Measurements from ENCODE around the gene DHDH. TPM values are rescaled to one million over a fixed set of nuclear protein-coding genes. Genes with fewer than 3 reads are reported as not detected.

The DHDH gene
- total and polyA plus RNA-seq, 12 donors: 0.17 to 0.51 TPM; not detected in 10

DNA sequence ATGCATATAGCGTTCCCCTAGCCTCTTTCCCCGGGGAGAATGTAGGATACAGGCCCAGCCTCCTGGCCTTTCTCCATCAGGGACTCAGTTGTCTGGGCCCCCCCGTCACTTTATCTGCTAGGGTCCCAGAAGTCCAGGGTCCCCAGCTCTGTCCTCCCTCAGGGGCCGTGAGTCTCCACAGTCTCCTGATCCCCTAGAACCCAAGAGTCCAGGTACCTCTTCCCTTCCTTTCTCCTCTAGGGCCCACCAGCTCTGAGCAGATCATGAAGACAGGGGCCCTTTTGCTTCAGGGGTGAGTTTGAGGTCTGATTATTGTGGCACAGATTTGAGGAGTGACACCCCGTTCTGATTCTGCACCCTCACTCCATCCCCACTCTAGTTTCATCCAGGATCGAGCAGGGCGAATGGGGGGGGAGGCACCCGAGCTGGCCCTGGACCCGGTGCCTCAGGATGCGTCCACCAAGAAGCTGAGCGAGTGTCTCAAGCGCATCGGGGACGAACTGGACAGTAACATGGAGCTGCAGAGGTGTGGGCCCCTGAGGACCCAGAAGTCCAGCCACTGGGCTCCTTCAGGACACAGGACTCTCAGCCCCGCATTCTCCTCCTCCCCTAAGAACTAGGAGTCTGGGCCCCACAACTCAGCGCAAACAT lies 21.9 kb downstream of the DHDH start:
- Histone ChIP-seq H3K27ac (peak overlapping the region in 9 of 10 donors; percentile 74 to 96 (median 89)), H3K27me3 (no peaks in the 10 kb centered on the region), H3K9me3 (no peaks in the 10 kb centered on the region), H3K36me3 (peaks cover 0 to 30% (median 0%) of the 10 kb centered on the region in 9 donors), H3K4me3 (peak overlapping the region; percentile 76 to 98 (median 88)), H3K4me1 (peaks cover 5 to 39% (median 19%) of the 10 kb centered on the region in 9 donors)
- TF ChIP-seq, protein P1, sequence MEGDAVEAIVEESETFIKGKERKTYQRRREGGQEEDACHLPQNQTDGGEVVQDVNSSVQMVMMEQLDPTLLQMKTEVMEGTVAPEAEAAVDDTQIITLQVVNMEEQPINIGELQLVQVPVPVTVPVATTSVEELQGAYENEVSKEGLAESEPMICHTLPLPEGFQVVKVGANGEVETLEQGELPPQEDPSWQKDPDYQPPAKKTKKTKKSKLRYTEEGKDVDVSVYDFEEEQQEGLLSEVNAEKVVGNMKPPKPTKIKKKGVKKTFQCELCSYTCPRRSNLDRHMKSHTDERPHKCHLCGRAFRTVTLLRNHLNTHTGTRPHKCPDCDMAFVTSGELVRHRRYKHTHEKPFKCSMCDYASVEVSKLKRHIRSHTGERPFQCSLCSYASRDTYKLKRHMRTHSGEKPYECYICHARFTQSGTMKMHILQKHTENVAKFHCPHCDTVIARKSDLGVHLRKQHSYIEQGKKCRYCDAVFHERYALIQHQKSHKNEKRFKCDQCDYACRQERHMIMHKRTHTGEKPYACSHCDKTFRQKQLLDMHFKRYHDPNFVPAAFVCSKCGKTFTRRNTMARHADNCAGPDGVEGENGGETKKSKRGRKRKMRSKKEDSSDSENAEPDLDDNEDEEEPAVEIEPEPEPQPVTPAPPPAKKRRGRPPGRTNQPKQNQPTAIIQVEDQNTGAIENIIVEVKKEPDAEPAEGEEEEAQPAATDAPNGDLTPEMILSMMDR (IDR thresholded peaks at IDR 0.05): no peak
- DNase-seq (no peak), ATAC-seq (peak in 2 of 8 donors; percentile 1 to 5)
- WGBS, 2 donors: 57 to 60% methylated on average over 16 of the region's 16 CpGs
- intact Hi-C loops (cut with DNase I): loop anchor here in 2 of 10 donors (10.0 kb wide), 2 partner anchors 311 to 481 kb away; partner anchors contain the start of gene CA11 (in 1 of the 2)

DNA sequence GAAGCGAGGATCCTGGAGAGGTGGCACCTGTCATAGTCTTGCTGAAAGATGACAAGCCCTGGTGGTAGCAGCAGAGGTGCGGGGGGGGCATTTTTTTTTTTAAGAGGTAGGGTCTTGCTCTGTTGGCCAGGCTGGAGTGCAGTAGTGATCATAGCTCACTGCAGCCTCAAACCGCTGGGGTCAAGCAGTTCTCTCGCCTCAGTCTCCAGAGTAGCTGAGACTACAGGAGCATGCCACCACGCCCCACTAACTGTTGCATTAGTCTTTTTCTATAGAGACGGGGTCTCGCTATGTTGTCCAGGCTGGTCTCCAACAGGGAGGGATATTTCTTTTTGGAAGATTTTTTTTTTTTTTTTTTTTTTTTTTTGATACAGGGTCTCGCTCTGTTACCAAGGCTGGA lies 24.5 kb downstream of the DHDH start:
- no peak overlapping the region for H3K27ac ChIP-seq
- H3K9me3 ChIP-seq: no peaks in the 10 kb centered on the region
- no peaks in the 10 kb centered on the region for H3K27me3 ChIP-seq
- H3K4me3 ChIP-seq: no peak overlapping the region
- peaks cover 6 to 43% (median 19%) of the 10 kb centered on the region in 9 donors for H3K4me1 ChIP-seq
- WGBS, 2 donors: 98% methylated on average over 8 of the region's 8 CpGs
- peaks cover 0 to 31% (median 0%) of the 10 kb centered on the region in 9 donors for H3K36me3 ChIP-seq
- DNase-seq: no peak
- TF ChIP-seq, protein P1 (IDR thresholded peaks at IDR 0.05): no peak
- no peak for ATAC-seq
- intact Hi-C loops (cut with DNase I): loop anchor here in 2 of 10 donors (10.0 kb wide), 2 partner anchors 313 to 483 kb away; partner anchors contain the start of gene CA11 (in 1 of the 2)

- Histone ChIP-seq H3K9me3 (no peaks in the 10 kb centered on the region), H3K27ac (no peak overlapping the region), H3K4me3 (no peak overlapping the region), H3K4me1 (peaks cover 14 to 51% (median 28%) of the 10 kb centered on the region in 9 donors), H3K36me3 (peaks cover 0 to 31% (median 0%) of the 10 kb centered on the region in 9 donors), H3K27me3 (no peaks in the 10 kb centered on the region)
- DNase-seq (no peak), ATAC-seq (no peak)
- TF ChIP-seq, protein P1 (IDR thresholded peaks at IDR 0.05): no peak
- intact Hi-C loops (cut with DNase I): loop anchor here in 5 of 10 donors (10.0 kb wide), 4 partner anchors 85 to 485 kb away; partner anchors contain the start of genes CA11 (in 3 of the 5), DBP (in 2 of the 5) and PPP1R15A (in 2 of the 5)
- 83 to 88% methylated on average over 15 to 16 of the region's 16 CpGs for WGBS, 2 donors
Observed at GRCh38 chr19:48959341-48960239, 26.1 kb downstream of the DHDH start.

All from heart right ventricle (tissue), 16 donors.